Measurements from ENCODE around the gene CEMP1. TPM values are rescaled to one million over a fixed set of nuclear protein-coding genes. Genes with fewer than 3 reads are reported as not detected.

CEMP1 gene
- total RNA-seq, 1 experiment from 2014 or later: not detected

DNA sequence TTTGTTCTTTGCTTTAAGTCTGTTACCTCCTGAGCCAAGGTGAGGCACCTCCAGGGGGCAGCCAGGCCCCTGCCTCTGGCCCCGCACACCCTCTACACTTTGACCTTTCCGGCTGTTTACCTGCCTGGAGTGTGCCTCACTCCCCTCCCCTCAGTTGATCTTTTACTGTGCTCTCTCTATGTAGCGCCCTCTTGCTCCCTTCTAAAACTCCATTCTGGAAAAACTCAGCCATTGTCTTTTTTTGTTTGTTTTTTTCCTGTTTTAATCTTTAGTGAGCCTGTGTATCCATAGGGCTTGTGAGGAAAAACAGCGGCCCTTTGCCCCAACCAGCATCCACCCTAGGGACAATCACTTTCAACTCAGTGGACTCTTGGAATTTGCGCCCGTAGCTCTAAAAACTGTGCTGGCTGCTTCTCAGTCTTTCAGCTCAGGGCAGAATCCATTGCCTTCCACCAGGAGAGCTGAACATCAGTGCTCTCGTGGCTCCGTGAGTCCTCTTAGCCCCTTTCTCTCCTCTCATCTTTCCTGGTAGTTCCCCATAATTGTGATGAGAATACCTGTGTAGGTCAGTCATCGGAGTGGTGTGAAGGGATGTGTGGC, 6.8 kb downstream of the CEMP1 start:
- Histone ChIP-seq H3K36me3 (ENCODE audit: control insufficient read depth, insufficient read depth, low read length) (peaks cover 3% of the 10 kb centered on the region; the same call in 1 of the 2 replicates), H3K27me3 (ENCODE audit: control insufficient read depth, insufficient read depth, low read length) (no peaks in the 10 kb centered on the region), H3K27ac (ENCODE audit: low read length) (no peak overlapping the region), H3K9me3 (ENCODE audit: control insufficient read depth, insufficient read depth, low read depth, low read length) (no peaks in the 10 kb centered on the region), H3K4me1 (ENCODE audit: control insufficient read depth, insufficient read depth, low read length) (peaks cover 5% of the 10 kb centered on the region), H3K4me3 (ENCODE audit: low read depth in 2 of 2, low read length in 2 of 2) (no peak overlapping the region)
- ATAC-seq (no peak), DNase-seq (ENCODE audit: low read depth, low spot score) (no peak)
- POLR2A ChIA-PET: no interaction called here
- in situ Hi-C loops (cut with HindIII; ENCODE audit: low pct_unique_long_range_greater_than_20kb, low sequenced_read_pairs): no loop called here
- TF ChIP-seq, protein P1, sequence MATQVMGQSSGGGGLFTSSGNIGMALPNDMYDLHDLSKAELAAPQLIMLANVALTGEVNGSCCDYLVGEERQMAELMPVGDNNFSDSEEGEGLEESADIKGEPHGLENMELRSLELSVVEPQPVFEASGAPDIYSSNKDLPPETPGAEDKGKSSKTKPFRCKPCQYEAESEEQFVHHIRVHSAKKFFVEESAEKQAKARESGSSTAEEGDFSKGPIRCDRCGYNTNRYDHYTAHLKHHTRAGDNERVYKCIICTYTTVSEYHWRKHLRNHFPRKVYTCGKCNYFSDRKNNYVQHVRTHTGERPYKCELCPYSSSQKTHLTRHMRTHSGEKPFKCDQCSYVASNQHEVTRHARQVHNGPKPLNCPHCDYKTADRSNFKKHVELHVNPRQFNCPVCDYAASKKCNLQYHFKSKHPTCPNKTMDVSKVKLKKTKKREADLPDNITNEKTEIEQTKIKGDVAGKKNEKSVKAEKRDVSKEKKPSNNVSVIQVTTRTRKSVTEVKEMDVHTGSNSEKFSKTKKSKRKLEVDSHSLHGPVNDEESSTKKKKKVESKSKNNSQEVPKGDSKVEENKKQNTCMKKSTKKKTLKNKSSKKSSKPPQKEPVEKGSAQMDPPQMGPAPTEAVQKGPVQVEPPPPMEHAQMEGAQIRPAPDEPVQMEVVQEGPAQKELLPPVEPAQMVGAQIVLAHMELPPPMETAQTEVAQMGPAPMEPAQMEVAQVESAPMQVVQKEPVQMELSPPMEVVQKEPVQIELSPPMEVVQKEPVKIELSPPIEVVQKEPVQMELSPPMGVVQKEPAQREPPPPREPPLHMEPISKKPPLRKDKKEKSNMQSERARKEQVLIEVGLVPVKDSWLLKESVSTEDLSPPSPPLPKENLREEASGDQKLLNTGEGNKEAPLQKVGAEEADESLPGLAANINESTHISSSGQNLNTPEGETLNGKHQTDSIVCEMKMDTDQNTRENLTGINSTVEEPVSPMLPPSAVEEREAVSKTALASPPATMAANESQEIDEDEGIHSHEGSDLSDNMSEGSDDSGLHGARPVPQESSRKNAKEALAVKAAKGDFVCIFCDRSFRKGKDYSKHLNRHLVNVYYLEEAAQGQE (IDR thresholded peaks at IDR 0.05; ENCODE audit: insufficient read depth in 1 of 2, low read depth in 2 of 2, low read length in 1 of 2): no peak
- TF ChIP-seq CTCF (IDR thresholded peaks at IDR 0.05): no peak
- no peak for TF ChIP-seq POLR2AphosphoS5 (IDR thresholded peaks at IDR 0.05; ENCODE audit: low read depth, low read length)
- TF ChIP-seq TCF7L2 (IDR thresholded peaks at IDR 0.05; ENCODE audit: low read depth, low read length): no peak
- TF ChIP-seq SIN3A (IDR thresholded peaks at IDR 0.05; ENCODE audit: borderline replicate concordance, insufficient read depth, low read depth, low read length): no peak
- no TSS peak for BruUV-seq (replicated peaks)
- intact Hi-C loops (cut with micrococcal nuclease; ENCODE audit: unreplicated experiment): no loop called here
- CTCF ChIA-PET: no interaction called here

DNA sequence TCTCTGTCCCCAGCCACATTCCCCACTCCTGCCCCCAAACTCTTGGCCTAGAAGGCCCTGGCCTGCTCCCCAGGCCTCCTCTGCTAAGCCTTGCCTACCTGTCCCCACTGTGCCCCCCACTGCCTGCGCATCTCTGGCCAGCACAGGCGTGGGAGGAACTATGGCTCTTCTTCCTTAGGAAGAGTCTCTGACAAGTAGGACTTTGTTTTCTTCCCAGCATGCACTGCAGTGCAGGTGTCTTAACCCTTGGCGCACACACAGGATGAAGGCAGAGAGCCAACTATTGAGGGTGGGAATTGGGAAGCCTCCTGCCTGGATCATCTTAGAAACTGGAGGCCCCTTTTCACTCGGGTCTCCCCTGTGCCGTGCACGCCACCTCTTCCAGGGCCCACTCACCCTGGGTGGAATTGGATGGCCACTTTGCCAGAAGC, 7.4 kb downstream of the CEMP1 start:
- TF ChIP-seq, protein P1 (IDR thresholded peaks at IDR 0.05; ENCODE audit: insufficient read depth in 1 of 2, low read depth in 2 of 2, low read length in 1 of 2): no peak
- TF ChIP-seq CTCF (IDR thresholded peaks at IDR 0.05): no peak
- TF ChIP-seq TCF7L2 (IDR thresholded peaks at IDR 0.05; ENCODE audit: low read depth, low read length): no peak
- TF ChIP-seq SIN3A (IDR thresholded peaks at IDR 0.05; ENCODE audit: borderline replicate concordance, insufficient read depth, low read depth, low read length): no peak
- TF ChIP-seq POLR2AphosphoS5 (IDR thresholded peaks at IDR 0.05; ENCODE audit: low read depth, low read length): no peak
- ChIA-PET CTCF (no interaction called here), POLR2A (no interaction called here)
- H3K4me3 ChIP-seq (ENCODE audit: low read depth in 2 of 2, low read length in 2 of 2): no peak overlapping the region
- H3K27me3 ChIP-seq (ENCODE audit: control insufficient read depth, insufficient read depth, low read length): no peaks in the 10 kb centered on the region
- intact Hi-C loops (cut with micrococcal nuclease; ENCODE audit: unreplicated experiment): no loop called here
- H3K27ac ChIP-seq (ENCODE audit: low read length): no peak overlapping the region
- DNase-seq (ENCODE audit: low read depth, low spot score): no peak
- peaks cover 3% of the 10 kb centered on the region; the same call in 1 of the 2 replicates for H3K36me3 ChIP-seq (ENCODE audit: control insufficient read depth, insufficient read depth, low read length)
- ATAC-seq: no peak
- in situ Hi-C loops (cut with HindIII; ENCODE audit: low pct_unique_long_range_greater_than_20kb, low sequenced_read_pairs): no loop called here
- no peaks in the 10 kb centered on the region for H3K9me3 ChIP-seq (ENCODE audit: control insufficient read depth, insufficient read depth, low read depth, low read length)
- H3K4me1 ChIP-seq (ENCODE audit: control insufficient read depth, insufficient read depth, low read length): peaks cover 11% of the 10 kb centered on the region
- no TSS peak for BruUV-seq (replicated peaks)

Data from Panc1 (cell line).